Activated naive CD4-positive, alpha-beta T cell treated with Interleukin-2 at 50 U/mL for 16 hours (primary cell): Measurements from ENCODE around the gene DRC7.

Experiments
- DNase-seq: peaks from one replicate; pipeline ENCODE4 v3.0.0-alpha.2; 2020

The DRC7 gene

GRCh38 chr16:57677622-57678369, 16.8 kb upstream of the DRC7 start:
- DNase-seq: no peak

- DNase-seq: no peak
These were observed 15.6 kb upstream of the DRC7 start for GRCh38 chr16:57679016-57679415.

GRCh38 chr16:57679767-57680482, 14.7 kb upstream of the DRC7 start:
- DNase-seq: no peak

- DNase-seq: no peak
These were observed 13.7 kb upstream of the DRC7 start for GRCh38 chr16:57680842-57681375.

- no peak for DNase-seq
These were observed 12.5 kb upstream of the DRC7 start for GRCh38 chr16:57681950-57682728.

GRCh38 chr16:57682809-57683635, 11.6 kb upstream of the DRC7 start:
- no peak for DNase-seq

GRCh38 chr16:57683636-57684545, 10.7 kb upstream of the DRC7 start:
- DNase-seq: no peak

GRCh38 chr16:57684626-57685358, 9.8 kb upstream of the DRC7 start:
- DNase-seq: no peak

GRCh38 chr16:57685633-57686032, 9.0 kb upstream of the DRC7 start:
- DNase-seq: no peak

GRCh38 chr16:57686577-57686976, 8.0 kb upstream of the DRC7 start:
- no peak for DNase-seq

GRCh38 chr16:57687363-57687929, 7.2 kb upstream of the DRC7 start:
- no peak for DNase-seq

GRCh38 chr16:57688487-57688986, 6.1 kb upstream of the DRC7 start:
- no peak for DNase-seq

GRCh38 chr16:57688987-57689761, 5.4 kb upstream of the DRC7 start:
- DNase-seq: no peak

GRCh38 chr16:57689762-57690558, 4.6 kb upstream of the DRC7 start:
- peak; percentile 11 for DNase-seq

GRCh38 chr16:57690782-57691471, 3.7 kb upstream of the DRC7 start:
- DNase-seq: no peak

GRCh38 chr16:57692636-57693035, 2.0 kb upstream of the DRC7 start:
- no peak for DNase-seq

- no peak for DNase-seq
These were observed 1.1 kb upstream of the DRC7 start for GRCh38 chr16:57693550-57693949.

GRCh38 chr16:57694231-57694724, 328 bp upstream of the DRC7 start:
- no peak for DNase-seq
